HG02610 (cell line): ENCODE results near the gene TENM3.

Source experiments
- ATAC-seq: cut with Tn5 transposase; IDR thresholded peaks from one replicate; pipeline ENCODE4 v1.9.1; 2021; ENCODE audit warnings: mild to moderate bottlenecking, moderate library complexity; ENCODE audit not compliant: unreplicated experiment

TENM3 gene

GRCh38 chr4:182252220-182252619 is 9.0 kb downstream of the TENM3 start:
- no peak for ATAC-seq

GRCh38 chr4:182254026-182254780 is 11.0 kb downstream of the TENM3 start:
- ATAC-seq: no peak

- no peak for ATAC-seq
Measured at GRCh38 chr4:182255441-182256190, 12.4 kb downstream of the TENM3 start.

GRCh38 chr4:182257016-182257415 is 13.8 kb downstream of the TENM3 start:
- no peak for ATAC-seq

GRCh38 chr4:182257503-182257902 is 14.3 kb downstream of the TENM3 start:
- no peak for ATAC-seq

- ATAC-seq: no peak
Measured at GRCh38 chr4:182258441-182259000, 15.3 kb downstream of the TENM3 start.

- ATAC-seq: no peak
Measured at GRCh38 chr4:182261651-182262223, 18.5 kb downstream of the TENM3 start.

- no peak for ATAC-seq
Measured at GRCh38 chr4:182263562-182263961, 20.4 kb downstream of the TENM3 start.

- no peak for ATAC-seq
Measured at GRCh38 chr4:182264139-182264752, 21.0 kb downstream of the TENM3 start.

GRCh38 chr4:182265881-182266280 is 22.7 kb downstream of the TENM3 start:
- ATAC-seq: no peak

- ATAC-seq: no peak
Measured at GRCh38 chr4:182267048-182267447, 23.8 kb downstream of the TENM3 start.

- ATAC-seq: no peak
Measured at GRCh38 chr4:182268966-182269365, 25.8 kb downstream of the TENM3 start.

GRCh38 chr4:182271731-182272130 is 28.5 kb downstream of the TENM3 start:
- ATAC-seq: no peak

GRCh38 chr4:182272151-182272550 is 28.9 kb downstream of the TENM3 start:
- no peak for ATAC-seq

- ATAC-seq: no peak
Measured at GRCh38 chr4:182273191-182273935, 30.2 kb downstream of the TENM3 start.

- ATAC-seq: no peak
Measured at GRCh38 chr4:182276210-182277109, 33.3 kb downstream of the TENM3 start.

- no peak for ATAC-seq
Measured at GRCh38 chr4:182277377-182277776, 34.2 kb downstream of the TENM3 start.

- no peak for ATAC-seq
Measured at GRCh38 chr4:182278729-182279128, 35.5 kb downstream of the TENM3 start.

GRCh38 chr4:182280436-182281111 is 37.4 kb downstream of the TENM3 start:
- ATAC-seq: no peak
